Measurements from ENCODE around the gene MAP4K1. TPM values are rescaled to one million over a fixed set of nuclear protein-coding genes. Genes with fewer than 3 reads are reported as not detected.

The MAP4K1 gene
- total RNA-seq, 1 experiment from 2014 or later, result 11.1 TPM

DNA sequence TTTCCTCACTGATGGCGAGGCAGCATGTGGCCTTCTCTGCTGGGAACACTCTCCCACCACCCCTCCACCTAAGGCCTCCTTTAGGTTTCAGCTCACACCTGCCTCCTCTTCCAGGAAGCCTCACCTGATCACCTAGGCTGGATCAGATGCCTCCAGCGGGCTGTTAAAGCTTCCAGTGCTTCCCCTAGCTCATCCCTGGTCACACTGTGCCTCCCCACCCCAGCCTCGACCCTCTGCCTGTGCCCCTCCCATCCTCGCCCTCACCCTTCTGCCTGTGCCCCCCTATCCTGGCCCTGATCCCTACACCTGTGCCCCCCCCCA lies 33.8 kb downstream of the MAP4K1 start:
- Histone ChIP-seq H3K27ac (ENCODE audit: low read length) (no peak overlapping the region), H3K9me3 (ENCODE audit: control insufficient read depth, insufficient read depth, low read depth, low read length) (no peaks in the 10 kb centered on the region), H3K4me1 (ENCODE audit: control insufficient read depth, insufficient read depth, low read length) (no peaks in the 10 kb centered on the region), H3K4me3 (ENCODE audit: low read depth in 2 of 2, low read length in 2 of 2) (no peak overlapping the region), H3K36me3 (ENCODE audit: control insufficient read depth, insufficient read depth, low read length) (no peaks in the 10 kb centered on the region), H3K27me3 (ENCODE audit: control insufficient read depth, insufficient read depth, low read length) (no peaks in the 10 kb centered on the region)
- BruUV-seq (replicated peaks), result no TSS peak
- ChIA-PET POLR2A (interaction anchor here (0.5 to 0.6 kb wide), 3 partner anchors 27 to 1717 kb away, joined by 3 to 11 read pairs (median 4); no protein-coding TSS in a partner anchor), CTCF (no interaction called here)
- DNase-seq (ENCODE audit: low read depth, low spot score) (no peak), ATAC-seq (peak; percentile 25)
- intact Hi-C loops (cut with micrococcal nuclease; ENCODE audit: unreplicated experiment) (no loop called here), in situ Hi-C loops (cut with HindIII; ENCODE audit: low pct_unique_long_range_greater_than_20kb, low sequenced_read_pairs) (loop anchor here (10.0 kb wide), 1 partner anchor 59 kb away; no protein-coding TSS in a partner anchor)
- TF ChIP-seq, protein P1, sequence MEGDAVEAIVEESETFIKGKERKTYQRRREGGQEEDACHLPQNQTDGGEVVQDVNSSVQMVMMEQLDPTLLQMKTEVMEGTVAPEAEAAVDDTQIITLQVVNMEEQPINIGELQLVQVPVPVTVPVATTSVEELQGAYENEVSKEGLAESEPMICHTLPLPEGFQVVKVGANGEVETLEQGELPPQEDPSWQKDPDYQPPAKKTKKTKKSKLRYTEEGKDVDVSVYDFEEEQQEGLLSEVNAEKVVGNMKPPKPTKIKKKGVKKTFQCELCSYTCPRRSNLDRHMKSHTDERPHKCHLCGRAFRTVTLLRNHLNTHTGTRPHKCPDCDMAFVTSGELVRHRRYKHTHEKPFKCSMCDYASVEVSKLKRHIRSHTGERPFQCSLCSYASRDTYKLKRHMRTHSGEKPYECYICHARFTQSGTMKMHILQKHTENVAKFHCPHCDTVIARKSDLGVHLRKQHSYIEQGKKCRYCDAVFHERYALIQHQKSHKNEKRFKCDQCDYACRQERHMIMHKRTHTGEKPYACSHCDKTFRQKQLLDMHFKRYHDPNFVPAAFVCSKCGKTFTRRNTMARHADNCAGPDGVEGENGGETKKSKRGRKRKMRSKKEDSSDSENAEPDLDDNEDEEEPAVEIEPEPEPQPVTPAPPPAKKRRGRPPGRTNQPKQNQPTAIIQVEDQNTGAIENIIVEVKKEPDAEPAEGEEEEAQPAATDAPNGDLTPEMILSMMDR (IDR thresholded peaks at IDR 0.05), result no peak
- TF ChIP-seq, protein P2, sequence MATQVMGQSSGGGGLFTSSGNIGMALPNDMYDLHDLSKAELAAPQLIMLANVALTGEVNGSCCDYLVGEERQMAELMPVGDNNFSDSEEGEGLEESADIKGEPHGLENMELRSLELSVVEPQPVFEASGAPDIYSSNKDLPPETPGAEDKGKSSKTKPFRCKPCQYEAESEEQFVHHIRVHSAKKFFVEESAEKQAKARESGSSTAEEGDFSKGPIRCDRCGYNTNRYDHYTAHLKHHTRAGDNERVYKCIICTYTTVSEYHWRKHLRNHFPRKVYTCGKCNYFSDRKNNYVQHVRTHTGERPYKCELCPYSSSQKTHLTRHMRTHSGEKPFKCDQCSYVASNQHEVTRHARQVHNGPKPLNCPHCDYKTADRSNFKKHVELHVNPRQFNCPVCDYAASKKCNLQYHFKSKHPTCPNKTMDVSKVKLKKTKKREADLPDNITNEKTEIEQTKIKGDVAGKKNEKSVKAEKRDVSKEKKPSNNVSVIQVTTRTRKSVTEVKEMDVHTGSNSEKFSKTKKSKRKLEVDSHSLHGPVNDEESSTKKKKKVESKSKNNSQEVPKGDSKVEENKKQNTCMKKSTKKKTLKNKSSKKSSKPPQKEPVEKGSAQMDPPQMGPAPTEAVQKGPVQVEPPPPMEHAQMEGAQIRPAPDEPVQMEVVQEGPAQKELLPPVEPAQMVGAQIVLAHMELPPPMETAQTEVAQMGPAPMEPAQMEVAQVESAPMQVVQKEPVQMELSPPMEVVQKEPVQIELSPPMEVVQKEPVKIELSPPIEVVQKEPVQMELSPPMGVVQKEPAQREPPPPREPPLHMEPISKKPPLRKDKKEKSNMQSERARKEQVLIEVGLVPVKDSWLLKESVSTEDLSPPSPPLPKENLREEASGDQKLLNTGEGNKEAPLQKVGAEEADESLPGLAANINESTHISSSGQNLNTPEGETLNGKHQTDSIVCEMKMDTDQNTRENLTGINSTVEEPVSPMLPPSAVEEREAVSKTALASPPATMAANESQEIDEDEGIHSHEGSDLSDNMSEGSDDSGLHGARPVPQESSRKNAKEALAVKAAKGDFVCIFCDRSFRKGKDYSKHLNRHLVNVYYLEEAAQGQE (IDR thresholded peaks at IDR 0.05; ENCODE audit: insufficient read depth in 1 of 2, low read depth in 2 of 2, low read length in 1 of 2), result no peak
- TF ChIP-seq SIN3A (IDR thresholded peaks at IDR 0.05; ENCODE audit: borderline replicate concordance, insufficient read depth, low read depth, low read length) (no peak), TCF7L2 (IDR thresholded peaks at IDR 0.05; ENCODE audit: low read depth, low read length) (no peak), POLR2AphosphoS5 (IDR thresholded peaks at IDR 0.05; ENCODE audit: low read depth, low read length) (no peak)

DNA sequence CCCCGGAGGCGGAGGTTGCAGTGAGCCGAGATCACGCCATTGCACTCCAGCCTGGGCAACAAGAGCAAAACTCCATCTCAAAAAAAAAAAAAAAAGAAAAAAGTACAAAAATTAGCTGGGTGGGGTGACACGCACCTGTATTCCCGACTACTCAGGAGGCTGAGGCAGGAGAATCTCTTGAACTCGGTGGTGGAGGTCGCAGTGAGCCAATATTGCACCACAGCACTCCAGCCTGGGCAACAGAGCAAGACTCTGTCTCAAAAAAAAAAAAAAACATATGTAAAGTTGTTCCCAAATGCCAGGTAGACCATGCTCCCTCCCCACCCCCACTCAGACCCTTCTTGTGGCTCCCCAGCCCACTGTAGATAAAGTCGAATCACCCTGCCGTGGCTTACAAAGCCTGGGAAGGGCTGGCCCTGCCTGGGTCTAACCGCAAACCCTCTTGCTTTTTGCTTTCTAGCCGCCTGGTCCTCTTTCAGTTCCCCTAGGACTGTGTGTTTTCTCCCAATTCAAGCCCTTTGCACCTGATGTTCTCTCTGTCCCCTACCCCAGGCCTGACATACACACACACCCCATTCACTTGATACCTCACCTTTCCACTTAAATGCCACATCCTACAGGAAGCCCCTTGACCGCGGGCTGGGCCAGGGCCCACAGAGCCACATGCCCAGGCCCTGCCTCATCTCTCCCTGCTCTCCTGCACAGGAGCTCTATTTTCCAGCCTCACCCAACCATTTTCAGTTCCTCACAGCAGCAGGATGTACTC lies 34.4 kb downstream of the MAP4K1 start:
- CTCF ChIA-PET, result interaction anchor here (0.7 kb wide), 2 partner anchors 1184 to 1420 kb away, joined by 3 to 9 read pairs; no protein-coding TSS in a partner anchor
- no peaks in the 10 kb centered on the region for H3K36me3 ChIP-seq (ENCODE audit: control insufficient read depth, insufficient read depth, low read length)
- no peaks in the 10 kb centered on the region for H3K9me3 ChIP-seq (ENCODE audit: control insufficient read depth, insufficient read depth, low read depth, low read length)
- no peak overlapping the region for H3K4me3 ChIP-seq (ENCODE audit: low read depth in 2 of 2, low read length in 2 of 2)
- H3K27me3 ChIP-seq (ENCODE audit: control insufficient read depth, insufficient read depth, low read length), result no peaks in the 10 kb centered on the region
- in situ Hi-C loops (cut with HindIII; ENCODE audit: low pct_unique_long_range_greater_than_20kb, low sequenced_read_pairs), result loop anchor here (10.0 kb wide), 1 partner anchor 59 kb away; no protein-coding TSS in a partner anchor
- no peaks in the 10 kb centered on the region for H3K4me1 ChIP-seq (ENCODE audit: control insufficient read depth, insufficient read depth, low read length)
- ATAC-seq (peak; percentile 62), DNase-seq (ENCODE audit: low read depth, low spot score) (no peak)
- TF ChIP-seq, protein P1 (IDR thresholded peaks at IDR 0.05), result no peak
- no peak for TF ChIP-seq TCF7L2 (IDR thresholded peaks at IDR 0.05; ENCODE audit: low read depth, low read length)
- TF ChIP-seq POLR2AphosphoS5 (IDR thresholded peaks at IDR 0.05; ENCODE audit: low read depth, low read length), result no peak
- no peak for TF ChIP-seq SIN3A (IDR thresholded peaks at IDR 0.05; ENCODE audit: borderline replicate concordance, insufficient read depth, low read depth, low read length)
- TF ChIP-seq, protein P2 (IDR thresholded peaks at IDR 0.05; ENCODE audit: insufficient read depth in 1 of 2, low read depth in 2 of 2, low read length in 1 of 2), result no peak
- intact Hi-C loops (cut with micrococcal nuclease; ENCODE audit: unreplicated experiment), result no loop called here
- POLR2A ChIA-PET, result interaction anchor here (0.5 to 0.7 kb wide), 4 partner anchors 21 to 1717 kb away, joined by 3 to 11 read pairs (median 5); no protein-coding TSS in a partner anchor
- no peak overlapping the region for H3K27ac ChIP-seq (ENCODE audit: low read length)
- BruUV-seq (replicated peaks), result no TSS peak
